IPS-18c (cell line): ENCODE results near the gene MITD1.
"Not testable (repeated sequence)": the region's sequence is repeated elsewhere in the genome, so short reads cannot be mapped to it uniquely, and the experiment has no call there.

ENCODE experiments used
- H3K4me3 ChIP-seq: 2 replicates; pipeline ENCODE4 v1.7.0; 2013; ENCODE audit warnings: low read depth, mild to moderate bottlenecking, low read length, moderate library complexity; ENCODE audit not compliant: insufficient read depth
- H3K9me3 ChIP-seq: one replicate; pipeline ENCODE4 v1.6.1; 2013; ENCODE audit warnings: mild to moderate bottlenecking, low read length, moderate library complexity; ENCODE audit not compliant: control insufficient read depth, insufficient read depth

The MITD1 gene

GRCh38 chr2:99180755-99181623 is at the start of gene MITD1, which contains the start of gene MRPL30:
Gene MITD1, minus strand, starts transcription at chr2:99181058. Its CDS starts 77 bp downstream, at chr2:99180981.
Gene MRPL30, plus strand, starts transcription at chr2:99181184. Its CDS starts 5,020 bp downstream, at chr2:99186204.
- Histone ChIP-seq H3K4me3 (peak within 1 kb of the TSS; percentile 94), H3K9me3 (no peaks in the 10 kb centered on the region)

GRCh38 chr2:99217929-99218501 is 37.2 kb upstream of the MITD1 start:
- no peak overlapping the region for H3K4me3 ChIP-seq

GRCh38 chr2:99216096-99216495 is 35.2 kb upstream of the MITD1 start:
- Histone ChIP-seq H3K4me3 (no peak overlapping the region), H3K9me3 (no peaks in the 10 kb centered on the region)

More at GRCh38 chr2:99217929-99218501, 37.2 kb upstream of the MITD1 start:
- no peaks in the 10 kb centered on the region for H3K9me3 ChIP-seq

- peaks cover 11% of the 10 kb centered on the region for H3K9me3 ChIP-seq
- no peak overlapping the region for H3K4me3 ChIP-seq
These were observed 24.6 kb upstream of the MITD1 start for GRCh38 chr2:99205491-99205890.

- Histone ChIP-seq H3K4me3 (no peak overlapping the region), H3K9me3 (peaks cover 11% of the 10 kb centered on the region)
These were observed 21.3 kb upstream of the MITD1 start for GRCh38 chr2:99201959-99202678.

- peaks cover 4% of the 10 kb centered on the region for H3K9me3 ChIP-seq
- no peak overlapping the region for H3K4me3 ChIP-seq
These were observed 19.4 kb upstream of the MITD1 start for GRCh38 chr2:99200076-99200800.

- no peaks in the 10 kb centered on the region for H3K9me3 ChIP-seq
- no peak overlapping the region for H3K4me3 ChIP-seq
These were observed 17.4 kb upstream of the MITD1 start for GRCh38 chr2:99198103-99198841.

- not testable (repeated sequence) for H3K9me3 ChIP-seq, H3K4me3 ChIP-seq
These were observed 11.5 kb upstream of the MITD1 start for GRCh38 chr2:99192364-99192763.

- Histone ChIP-seq H3K4me3 (no peak overlapping the region), H3K9me3 (peaks cover 2% of the 10 kb centered on the region)
These were observed 9.7 kb upstream of the MITD1 start for GRCh38 chr2:99190548-99190947.

- Histone ChIP-seq H3K9me3 (peaks cover 2% of the 10 kb centered on the region), H3K4me3 (no peak overlapping the region)
These were observed 7.5 kb upstream of the MITD1 start for GRCh38 chr2:99188357-99188756.

- no peak overlapping the region for H3K4me3 ChIP-seq
- peaks cover 2% of the 10 kb centered on the region for H3K9me3 ChIP-seq
These were observed 6.2 kb upstream of the MITD1 start for GRCh38 chr2:99187011-99187410.

- Histone ChIP-seq H3K4me3 (no peak overlapping the region), H3K9me3 (no peaks in the 10 kb centered on the region)
These were observed 4.0 kb upstream of the MITD1 start for GRCh38 chr2:99184811-99185210.

- H3K4me3 ChIP-seq: no peak overlapping the region
These were observed 2.2 kb upstream of the MITD1 start for GRCh38 chr2:99183025-99183424.

GRCh38 chr2:99181624-99182000 is 754 bp upstream of the MITD1 start:
- H3K4me3 ChIP-seq: peak overlapping the region; percentile 94
- no peaks in the 10 kb centered on the region for H3K9me3 ChIP-seq

More at GRCh38 chr2:99183025-99183424, 2.2 kb upstream of the MITD1 start:
- H3K9me3 ChIP-seq: no peaks in the 10 kb centered on the region

- Histone ChIP-seq H3K4me3 (no peak overlapping the region), H3K9me3 (no peaks in the 10 kb centered on the region)
These were observed 9.3 kb downstream of the MITD1 start for GRCh38 chr2:99171377-99172140.

- H3K9me3 ChIP-seq: no peaks in the 10 kb centered on the region
These were observed 11.3 kb downstream of the MITD1 start for GRCh38 chr2:99169534-99169933.

More at GRCh38 chr2:99169534-99169933, 11.3 kb downstream of the MITD1 start:
- no peak overlapping the region for H3K4me3 ChIP-seq
